ENCODE results near the gene APBA2. TPM values are rescaled to one million over a fixed set of nuclear protein-coding genes. Genes with fewer than 3 reads are reported as not detected.
A peak's percentile ranks its signal among the peaks of the same experiment; 100 is the strongest.
"Not testable (repeated sequence)": the region's sequence is repeated elsewhere in the genome, so short reads cannot be mapped to it uniquely, and the experiment has no call there.

Gene APBA2
- total RNA-seq, 1 donor from 2014 or later: 30.0 TPM

DNA sequence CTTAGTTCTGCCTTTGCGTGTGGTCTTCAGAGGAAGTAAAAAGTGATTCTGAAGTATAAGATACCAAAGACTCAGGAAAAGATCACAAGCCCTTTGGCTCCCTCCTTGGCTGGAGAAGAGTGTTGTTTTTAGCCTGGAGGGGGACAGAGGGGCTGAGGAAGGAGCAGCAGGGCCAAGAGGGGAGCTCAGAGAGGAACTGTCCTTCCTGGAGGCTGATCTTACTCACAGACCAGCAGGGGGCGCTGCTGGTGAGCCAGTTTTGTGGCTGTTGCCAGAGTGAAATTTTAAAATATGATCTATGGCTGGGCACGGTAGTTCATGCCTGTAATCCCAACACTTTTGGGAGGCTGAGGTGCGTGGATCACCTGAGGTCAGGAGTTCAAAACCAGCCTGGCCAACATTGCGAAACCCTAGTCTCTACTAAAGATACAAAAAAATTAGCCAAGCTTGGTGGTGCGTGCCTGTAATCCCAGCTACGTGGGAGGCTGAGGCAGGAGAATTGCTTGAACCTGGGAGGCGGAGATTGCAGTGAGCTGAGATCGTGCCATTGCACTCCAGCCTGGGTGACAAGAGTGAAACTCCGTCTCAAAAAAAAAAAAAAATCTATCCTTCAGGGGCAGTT, 216.5 kb downstream of the APBA2 start:
- H3K4me3 ChIP-seq (ENCODE audit: low read depth, low read length); DNase-seq (ENCODE audit: low read depth): not testable (repeated sequence)
- TF ChIP-seq CTCF (conservative IDR thresholded peaks at IDR 0.05; ENCODE audit: low read depth, low read length): peak; percentile 84

DNA sequence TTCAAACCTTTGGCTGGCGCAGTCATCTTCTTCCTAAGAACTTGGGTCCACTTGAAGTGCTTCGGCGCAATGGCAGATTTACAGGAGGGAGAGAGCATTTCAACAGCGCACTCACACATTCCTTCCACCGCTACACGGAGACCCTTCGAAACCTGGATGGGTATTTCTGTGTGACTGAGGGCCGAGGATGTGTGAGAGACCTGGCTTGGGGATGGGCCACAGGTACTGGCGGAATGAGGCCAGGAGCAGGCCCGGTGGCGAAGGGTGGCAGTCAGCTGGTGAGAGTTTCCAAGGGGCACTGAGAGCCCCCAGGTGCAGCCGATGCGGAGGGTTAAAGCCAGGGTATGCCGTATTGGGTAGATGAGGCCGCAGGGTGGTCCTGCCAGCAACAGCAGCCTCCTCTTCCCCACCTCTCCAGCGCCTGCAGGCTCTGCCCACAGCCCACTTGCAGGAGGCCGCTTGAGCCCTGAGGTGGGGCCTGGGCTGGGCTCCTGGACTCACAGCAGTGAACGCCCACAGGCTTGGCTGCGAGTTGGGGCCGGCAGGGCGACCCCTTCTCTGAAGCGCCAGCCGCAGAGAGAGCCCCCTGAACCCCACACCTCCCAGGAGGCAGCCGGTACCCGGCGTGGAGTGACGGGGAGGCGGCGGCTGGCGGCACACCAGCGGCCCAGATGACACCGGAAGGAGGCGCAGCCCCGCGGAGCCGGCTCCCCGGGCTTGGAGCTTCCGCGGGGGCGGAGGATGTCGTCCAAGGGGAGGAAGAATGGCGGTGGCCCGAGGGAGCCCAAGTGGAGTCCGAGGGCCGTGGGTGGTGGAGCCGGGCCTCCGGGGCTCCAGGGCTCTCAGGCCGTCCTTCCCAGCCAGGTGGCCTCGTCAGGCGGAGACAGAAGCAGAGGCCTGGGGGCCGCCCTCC, 217.4 kb downstream of the APBA2 start:
- TF ChIP-seq CTCF (conservative IDR thresholded peaks at IDR 0.05; ENCODE audit: low read depth, low read length): no peak
- H3K4me3 ChIP-seq (ENCODE audit: low read depth, low read length): peak overlapping the region; percentile 38
- DNase-seq (ENCODE audit: low read depth): no peak

DNA sequence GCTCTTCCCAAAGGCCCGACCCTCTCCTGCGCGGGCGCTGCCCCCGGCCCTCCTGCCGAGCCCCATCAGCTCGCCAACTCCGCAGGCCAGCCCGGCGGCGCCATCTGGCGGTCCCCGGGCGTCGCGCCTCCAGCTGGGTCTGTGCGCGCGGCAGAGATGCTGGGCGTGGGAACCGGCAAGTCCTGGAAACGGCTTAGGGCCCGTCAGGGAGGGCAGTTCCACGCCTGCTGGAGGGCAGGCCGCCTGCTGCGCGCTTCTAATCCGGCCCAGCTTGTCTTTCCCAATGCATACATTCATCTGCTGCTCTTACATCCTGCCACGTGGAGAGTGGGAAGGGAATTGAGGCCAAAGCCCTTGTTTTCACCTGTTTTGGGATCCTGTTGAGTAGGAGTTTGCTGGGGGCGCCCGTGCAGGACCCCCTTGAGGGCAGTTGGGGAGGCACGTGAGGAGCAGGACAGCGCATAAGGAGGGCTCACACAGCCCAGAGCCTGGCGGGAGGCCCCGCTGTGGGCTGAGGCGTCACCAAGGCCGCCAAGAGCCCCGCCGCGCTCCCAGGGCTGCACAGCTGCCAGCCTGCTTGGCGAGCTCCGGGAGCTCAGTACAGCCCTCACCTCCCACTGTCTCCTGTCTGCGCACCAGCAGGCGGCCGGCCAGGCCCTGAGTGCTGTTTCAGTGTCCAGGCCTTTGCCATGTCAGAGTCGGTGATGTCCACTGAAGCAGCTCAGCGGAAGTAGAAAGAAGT, 218.2 kb downstream of the APBA2 start:
- H3K4me3 ChIP-seq (ENCODE audit: low read depth, low read length): peak overlapping the region; percentile 38
- peak; percentile 83 for TF ChIP-seq CTCF (conservative IDR thresholded peaks at IDR 0.05; ENCODE audit: low read depth, low read length)
- DNase-seq (ENCODE audit: low read depth): no peak

DNA sequence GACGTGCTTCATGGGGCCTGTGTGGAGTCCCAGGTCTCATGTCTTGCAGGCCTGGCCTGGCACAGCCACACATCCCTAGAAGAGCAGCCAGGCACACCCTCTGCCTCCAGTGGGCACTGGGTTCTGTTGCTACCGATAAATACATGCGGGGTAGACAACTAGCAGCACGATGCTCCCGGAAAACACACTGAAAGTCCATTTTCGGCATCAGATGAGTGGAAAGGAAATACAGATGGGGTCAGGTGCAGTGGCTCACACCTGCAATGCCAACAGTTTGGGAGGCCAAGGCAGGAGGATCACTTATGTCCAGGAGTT, 218.7 kb downstream of the APBA2 start:
- DNase-seq (ENCODE audit: low read depth): no peak
- TF ChIP-seq CTCF (conservative IDR thresholded peaks at IDR 0.05; ENCODE audit: low read depth, low read length): no peak
- H3K4me3 ChIP-seq (ENCODE audit: low read depth, low read length): no peak overlapping the region

DNA sequence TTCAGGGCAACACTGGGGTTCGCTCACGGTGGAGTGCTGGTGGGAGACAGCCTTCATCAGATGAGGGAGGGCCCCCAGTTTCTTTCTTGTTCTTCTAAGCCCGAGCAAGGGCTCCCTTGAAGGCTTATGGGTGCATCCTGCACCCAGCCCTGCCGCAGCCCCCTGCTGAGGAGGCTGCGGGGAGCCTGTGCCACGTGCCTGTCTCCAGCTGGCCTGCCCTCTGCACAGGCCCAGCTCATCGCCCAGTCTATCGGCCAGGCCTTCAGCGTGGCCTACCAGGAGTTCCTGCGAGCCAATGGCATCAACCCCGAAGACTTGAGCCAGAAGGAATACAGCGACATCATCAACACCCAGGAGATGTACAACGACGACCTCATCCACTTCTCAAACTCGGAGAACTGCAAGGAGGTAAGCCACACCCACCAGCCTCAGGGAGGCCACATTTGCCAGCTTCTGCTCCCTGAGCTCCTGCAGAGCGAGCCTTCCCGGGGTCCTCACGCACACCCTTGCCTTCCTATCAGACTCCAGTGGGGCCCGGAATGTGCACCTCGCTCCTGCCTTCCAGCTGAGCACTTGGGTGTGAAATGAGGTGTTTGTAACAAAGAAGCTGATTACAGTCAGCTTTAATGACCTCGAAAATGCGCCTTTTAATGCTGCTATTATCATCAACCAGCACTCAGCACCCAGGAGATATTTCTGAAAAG, 219.5 kb downstream of the APBA2 start:
- no peak overlapping the region for H3K4me3 ChIP-seq (ENCODE audit: low read depth, low read length)
- no peak for DNase-seq (ENCODE audit: low read depth)
- TF ChIP-seq CTCF (conservative IDR thresholded peaks at IDR 0.05; ENCODE audit: low read depth, low read length): no peak

GRCh38 chr15:29106116-29106515, 220.3 kb downstream of the APBA2 start:
- no peak for DNase-seq (ENCODE audit: low read depth)
- no peak for TF ChIP-seq CTCF (conservative IDR thresholded peaks at IDR 0.05; ENCODE audit: low read depth, low read length)
- no peak overlapping the region for H3K4me3 ChIP-seq (ENCODE audit: low read depth, low read length)
